ENCODE measurements around the gene DHX8. TPM values are rescaled to one million over a fixed set of nuclear protein-coding genes. Genes with fewer than 3 reads are reported as not detected.
A peak's percentile ranks its signal among the peaks of the same experiment; 100 is the strongest.
"Not testable (repeated sequence)": the region's sequence is repeated elsewhere in the genome, so short reads cannot be mapped to it uniquely, and the experiment has no call there.

DHX8 gene
- polyA plus RNA-seq, 1 donor (not counting 4 experiments of a cell fraction or from before 2014, with no cell fraction given), result 30.1 TPM

- peak overlapping the region; percentile 22 for H2AFZ ChIP-seq (ENCODE audit: control insufficient read depth, low read length)
- no peaks in the 10 kb centered on the region for H3K9me1 ChIP-seq (ENCODE audit: control insufficient read depth, extremely low read depth, insufficient read depth, low read length)
- no peak overlapping the region for H3K4me3 ChIP-seq (ENCODE audit: control insufficient read depth in 2 of 3, extremely low read depth in 1 of 3, insufficient read depth in 2 of 3, low read depth in 1 of 3, low read length in 3 of 3)
- dilution Hi-C loops (cut with MboI; ENCODE audit: extremely low pct_ligation_motif_present, low sequenced_read_pairs), result no loop called here
- peaks cover 25% of the 10 kb centered on the region for H3K4me1 ChIP-seq (ENCODE audit: control insufficient read depth, extremely low read depth, insufficient read depth, low read length)
- no peaks in the 10 kb centered on the region for H3K36me3 ChIP-seq (ENCODE audit: control insufficient read depth in 2 of 2, extremely low read depth in 1 of 2, insufficient read depth in 2 of 2, low read length in 2 of 2)
- DNase-seq (ENCODE audit: low read depth, low spot score) (no peak), FAIRE-seq (no peak)
- peak overlapping the region; percentile 88 for H3K27ac ChIP-seq (ENCODE audit: control insufficient read depth, insufficient read depth, low read length)
- H3K27me3 ChIP-seq (ENCODE audit: control insufficient read depth, extremely low read depth, insufficient read depth, low read length), result no peaks in the 10 kb centered on the region
- peak overlapping the region; percentile 73 for H3K4me2 ChIP-seq (ENCODE audit: control insufficient read depth, extremely low read depth, insufficient read depth, low read depth, low read length)
- H4K20me1 ChIP-seq (ENCODE audit: control insufficient read depth, extremely low read depth, insufficient read depth, low read length), result no peaks in the 10 kb centered on the region
- H3K9me3 ChIP-seq (ENCODE audit: control insufficient read depth, low read depth, low read length), result no peaks in the 10 kb centered on the region
- TF ChIP-seq EZH2 (IDR thresholded peaks at IDR 0.05; ENCODE audit: low read length) (no peak), CTCF (optimal IDR thresholded peaks at IDR 0.05 in 1 of 3, IDR thresholded peaks at IDR 0.05 in 1 of 3, conservative IDR thresholded peaks at IDR 0.05 in 1 of 3; ENCODE audit: extremely low read depth in 1 of 3, insufficient read depth in 2 of 3, low read length in 3 of 3) (no peak)
- H3K79me2 ChIP-seq (ENCODE audit: control insufficient read depth, insufficient read depth, low read length), result no peaks in the 10 kb centered on the region
- no peak overlapping the region for H3K9ac ChIP-seq (ENCODE audit: control insufficient read depth, extremely low read depth, insufficient read depth, low read length)
These were observed 26.4 kb upstream of the DHX8 start for GRCh38 chr17:43457362-43457692.

- H4K20me1 ChIP-seq (ENCODE audit: control insufficient read depth, extremely low read depth, insufficient read depth, low read length); H3K36me3 ChIP-seq (ENCODE audit: control insufficient read depth in 2 of 2, extremely low read depth in 1 of 2, insufficient read depth in 2 of 2, low read length in 2 of 2); DNase-seq (ENCODE audit: low read depth, low spot score); H2AFZ ChIP-seq (ENCODE audit: control insufficient read depth, low read length); H3K9me1 ChIP-seq (ENCODE audit: control insufficient read depth, extremely low read depth, insufficient read depth, low read length); H3K9ac ChIP-seq (ENCODE audit: control insufficient read depth, extremely low read depth, insufficient read depth, low read length); dilution Hi-C loops (cut with MboI; ENCODE audit: extremely low pct_ligation_motif_present, low sequenced_read_pairs); H3K79me2 ChIP-seq (ENCODE audit: control insufficient read depth, insufficient read depth, low read length); H3K4me3 ChIP-seq (ENCODE audit: control insufficient read depth in 2 of 3, extremely low read depth in 1 of 3, insufficient read depth in 2 of 3, low read depth in 1 of 3, low read length in 3 of 3); H3K27ac ChIP-seq (ENCODE audit: control insufficient read depth, insufficient read depth, low read length); FAIRE-seq; H3K27me3 ChIP-seq (ENCODE audit: control insufficient read depth, extremely low read depth, insufficient read depth, low read length); H3K9me3 ChIP-seq (ENCODE audit: control insufficient read depth, low read depth, low read length); H3K4me2 ChIP-seq (ENCODE audit: control insufficient read depth, extremely low read depth, insufficient read depth, low read depth, low read length): not testable (repeated sequence)
- peaks cover 25% of the 10 kb centered on the region for H3K4me1 ChIP-seq (ENCODE audit: control insufficient read depth, extremely low read depth, insufficient read depth, low read length)
These were observed 23.9 kb upstream of the DHX8 start for GRCh38 chr17:43459878-43460277.

- no peaks in the 10 kb centered on the region for H3K9me1 ChIP-seq (ENCODE audit: control insufficient read depth, extremely low read depth, insufficient read depth, low read length)
- no peak for TF ChIP-seq CTCF (optimal IDR thresholded peaks at IDR 0.05 in 1 of 3, IDR thresholded peaks at IDR 0.05 in 1 of 3, conservative IDR thresholded peaks at IDR 0.05 in 1 of 3; ENCODE audit: extremely low read depth in 1 of 3, insufficient read depth in 2 of 3, low read length in 3 of 3)
- no peak for TF ChIP-seq EZH2 (IDR thresholded peaks at IDR 0.05; ENCODE audit: low read length)
- no peaks in the 10 kb centered on the region for H3K27me3 ChIP-seq (ENCODE audit: control insufficient read depth, extremely low read depth, insufficient read depth, low read length)
- H3K4me1 ChIP-seq (ENCODE audit: control insufficient read depth, extremely low read depth, insufficient read depth, low read length), result peaks cover 25% of the 10 kb centered on the region
- no peak overlapping the region for H2AFZ ChIP-seq (ENCODE audit: control insufficient read depth, low read length)
- no peaks in the 10 kb centered on the region for H3K9me3 ChIP-seq (ENCODE audit: control insufficient read depth, low read depth, low read length)
- H3K27ac ChIP-seq (ENCODE audit: control insufficient read depth, insufficient read depth, low read length), result no peak overlapping the region
- DNase-seq (ENCODE audit: low read depth, low spot score), result no peak
- H3K4me3 ChIP-seq (ENCODE audit: control insufficient read depth in 2 of 3, extremely low read depth in 1 of 3, insufficient read depth in 2 of 3, low read depth in 1 of 3, low read length in 3 of 3), result no peak overlapping the region
- H3K4me2 ChIP-seq (ENCODE audit: control insufficient read depth, extremely low read depth, insufficient read depth, low read depth, low read length), result no peak overlapping the region
- dilution Hi-C loops (cut with MboI; ENCODE audit: extremely low pct_ligation_motif_present, low sequenced_read_pairs), result no loop called here
- H3K9ac ChIP-seq (ENCODE audit: control insufficient read depth, extremely low read depth, insufficient read depth, low read length), result no peak overlapping the region
- H3K36me3 ChIP-seq (ENCODE audit: control insufficient read depth in 2 of 2, extremely low read depth in 1 of 2, insufficient read depth in 2 of 2, low read length in 2 of 2), result no peaks in the 10 kb centered on the region
- no peak for FAIRE-seq
- H4K20me1 ChIP-seq (ENCODE audit: control insufficient read depth, extremely low read depth, insufficient read depth, low read length), result no peaks in the 10 kb centered on the region
- no peaks in the 10 kb centered on the region for H3K79me2 ChIP-seq (ENCODE audit: control insufficient read depth, insufficient read depth, low read length)
These were observed 22.6 kb upstream of the DHX8 start for GRCh38 chr17:43461185-43461584.

GRCh38 chr17:43462569-43462968 is 21.2 kb upstream of the DHX8 start:
- H3K9ac ChIP-seq (ENCODE audit: control insufficient read depth, extremely low read depth, insufficient read depth, low read length); H4K20me1 ChIP-seq (ENCODE audit: control insufficient read depth, extremely low read depth, insufficient read depth, low read length); H3K36me3 ChIP-seq (ENCODE audit: control insufficient read depth in 2 of 2, extremely low read depth in 1 of 2, insufficient read depth in 2 of 2, low read length in 2 of 2); H3K9me3 ChIP-seq (ENCODE audit: control insufficient read depth, low read depth, low read length); H3K4me2 ChIP-seq (ENCODE audit: control insufficient read depth, extremely low read depth, insufficient read depth, low read depth, low read length); H3K9me1 ChIP-seq (ENCODE audit: control insufficient read depth, extremely low read depth, insufficient read depth, low read length); FAIRE-seq; H3K79me2 ChIP-seq (ENCODE audit: control insufficient read depth, insufficient read depth, low read length); H2AFZ ChIP-seq (ENCODE audit: control insufficient read depth, low read length); DNase-seq (ENCODE audit: low read depth, low spot score); H3K27ac ChIP-seq (ENCODE audit: control insufficient read depth, insufficient read depth, low read length); H3K4me3 ChIP-seq (ENCODE audit: control insufficient read depth in 2 of 3, extremely low read depth in 1 of 3, insufficient read depth in 2 of 3, low read depth in 1 of 3, low read length in 3 of 3); H3K27me3 ChIP-seq (ENCODE audit: control insufficient read depth, extremely low read depth, insufficient read depth, low read length); dilution Hi-C loops (cut with MboI; ENCODE audit: extremely low pct_ligation_motif_present, low sequenced_read_pairs): not testable (repeated sequence)
- H3K4me1 ChIP-seq (ENCODE audit: control insufficient read depth, extremely low read depth, insufficient read depth, low read length), result peaks cover 18% of the 10 kb centered on the region
